ENCODE measurements around the gene COL27A1.
A peak's percentile ranks its signal among the peaks of the same experiment; 100 is the strongest.

Gene COL27A1

GRCh38 chr9:114236391-114237138 is 81.2 kb downstream of the COL27A1 start:
- ChIA-PET POLR2A (no interaction called here), CTCF (interaction anchor here (0.7 to 5.7 kb wide), 7 partner anchors 9 to 128 kb away, joined by 3 to 49 read pairs (median 4); no protein-coding TSS in a partner anchor)
- TF ChIP-seq CTCF (IDR thresholded peaks at IDR 0.05; ENCODE audit: insufficient read depth, low read length, missing control alignments) = no peak
- H3K4me3 ChIP-seq (ENCODE audit: low read depth, low read length) = no peak overlapping the region
- no peak for DNase-seq (ENCODE audit: low read depth, low spot score)

DNA sequence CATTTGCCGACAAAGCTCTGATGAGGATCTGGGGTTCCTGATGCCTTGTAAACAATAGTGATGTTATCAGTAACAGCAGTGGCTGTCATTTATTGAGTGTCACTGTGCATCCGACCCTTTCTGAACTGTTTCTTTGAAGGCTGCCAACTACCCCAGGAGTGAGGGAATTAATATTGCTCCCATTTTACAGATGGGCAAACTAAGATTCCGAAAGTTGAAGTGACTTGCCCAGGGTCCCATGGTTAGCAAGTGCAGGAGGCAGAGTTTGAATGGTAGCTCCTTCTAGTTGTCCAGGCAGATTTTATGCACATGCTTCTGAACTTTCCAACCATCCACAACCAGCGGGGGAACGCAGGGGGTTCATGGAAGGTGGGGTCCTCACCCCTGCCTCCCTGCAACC is 81.9 kb downstream of the COL27A1 start:
- DNase-seq (ENCODE audit: low read depth, low spot score) = no peak
- ChIA-PET CTCF (interaction anchor here (0.9 to 5.7 kb wide), 9 partner anchors 9 to 153 kb away, joined by 3 to 49 read pairs (median 4); no protein-coding TSS in a partner anchor), POLR2A (no interaction called here)
- no peak overlapping the region for H3K4me3 ChIP-seq (ENCODE audit: low read depth, low read length)
- no peak for TF ChIP-seq CTCF (IDR thresholded peaks at IDR 0.05; ENCODE audit: insufficient read depth, low read length, missing control alignments)

- DNase-seq (ENCODE audit: low read depth, low spot score) = no peak
- H3K4me3 ChIP-seq (ENCODE audit: low read depth, low read length) = no peak overlapping the region
- CTCF ChIA-PET = interaction anchor here (1.0 to 5.7 kb wide), 11 partner anchors 8 to 154 kb away, joined by 3 to 49 read pairs (median 5); partner anchors contain the start of gene COL27A1
- TF ChIP-seq CTCF (IDR thresholded peaks at IDR 0.05; ENCODE audit: insufficient read depth, low read length, missing control alignments) = no peak
- POLR2A ChIA-PET = no interaction called here
These were observed 82.4 kb downstream of the COL27A1 start for GRCh38 chr9:114237781-114238180.

- no peak for DNase-seq (ENCODE audit: low read depth, low spot score)
- ChIA-PET POLR2A (no interaction called here), CTCF (interaction anchor here (1.0 to 5.7 kb wide), 14 partner anchors 7 to 154 kb away, joined by 3 to 49 read pairs (median 4); partner anchors contain the start of gene COL27A1)
- no peak for TF ChIP-seq CTCF (IDR thresholded peaks at IDR 0.05; ENCODE audit: insufficient read depth, low read length, missing control alignments)
- no peak overlapping the region for H3K4me3 ChIP-seq (ENCODE audit: low read depth, low read length)
These were observed 83.1 kb downstream of the COL27A1 start for GRCh38 chr9:114238472-114238871.

DNA sequence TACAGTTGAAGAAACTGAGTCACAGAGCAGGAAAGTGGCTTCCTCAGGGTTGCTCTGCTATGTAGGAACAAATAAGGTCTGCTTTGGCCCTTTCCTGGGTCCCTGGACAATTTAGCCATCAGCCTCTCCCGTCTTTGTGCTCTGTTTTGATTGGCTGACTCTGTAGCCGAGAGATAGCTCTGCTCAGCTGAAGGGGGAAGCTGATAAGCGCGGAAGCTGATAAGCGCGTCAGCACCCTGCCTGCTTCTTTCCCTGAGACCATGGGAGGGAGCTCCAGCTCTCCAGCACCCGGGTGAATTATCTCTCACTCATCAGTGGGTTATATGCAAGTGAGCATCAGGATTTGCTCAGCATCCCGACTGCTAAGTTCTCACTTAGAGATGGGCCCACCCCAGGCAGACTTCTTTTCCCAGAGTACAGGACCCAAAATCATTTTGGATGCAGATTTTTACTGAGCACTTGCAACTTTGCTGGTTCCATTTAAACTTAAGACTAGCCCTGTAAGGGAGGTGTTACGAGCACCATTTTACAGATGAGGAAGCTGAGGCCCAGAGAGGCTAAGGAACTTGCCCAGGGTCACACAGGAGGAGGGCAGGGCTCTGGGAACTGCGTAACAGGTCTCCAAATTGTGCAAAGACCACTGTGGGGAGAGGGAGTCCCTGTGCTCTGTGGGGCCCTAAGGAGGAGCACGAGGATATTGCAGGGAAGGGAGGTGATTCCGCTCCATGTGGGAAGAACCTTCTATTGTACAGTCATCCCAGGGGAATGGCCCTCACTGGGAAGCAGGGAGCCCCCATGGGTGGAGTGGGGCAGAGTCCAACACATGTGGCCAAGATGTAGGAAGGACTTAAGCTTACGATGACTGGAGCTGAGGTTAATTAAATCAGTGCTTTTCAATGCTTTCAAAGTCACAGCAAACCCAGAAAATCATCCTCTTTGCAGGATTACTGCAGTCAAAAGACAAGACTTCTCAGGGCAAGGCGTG is 83.8 kb downstream of the COL27A1 start:
- ChIA-PET CTCF (interaction anchor here (1.1 to 5.7 kb wide), 13 partner anchors 8 to 131 kb away, joined by 3 to 49 read pairs (median 4); partner anchors contain the start of gene COL27A1), POLR2A (interaction anchor here (1.1 kb wide), 1 partner anchor 14 kb away, joined by 3 read pairs; no protein-coding TSS in a partner anchor)
- TF ChIP-seq CTCF (IDR thresholded peaks at IDR 0.05; ENCODE audit: insufficient read depth, low read length, missing control alignments) = peak; percentile 61
- no peak for DNase-seq (ENCODE audit: low read depth, low spot score)
- no peak overlapping the region for H3K4me3 ChIP-seq (ENCODE audit: low read depth, low read length)
